GM23338 (cell line): ENCODE results near the gene SNTG2. TPM values are rescaled to one million over a fixed set of nuclear protein-coding genes. Genes with fewer than 3 reads are reported as not detected.

Source experiments
- ATAC-seq: fragments of 200-7000 bp; cut with Tn5 transposase; 3 replicates; pipeline ENCODE4 v1.9.1; 2020
- DNase-seq: peaks from one replicate; pipeline ENCODE4 v3.0.0-alpha.2; 2015; ENCODE audit warnings: low spot score
- H2AFZ ChIP-seq: fragments of 200-600 bp; sonication (generic); 2 replicates; pipeline ENCODE4 v1.8.0; 2016; ENCODE audit warnings: antibody characterized with exemption, mild to moderate bottlenecking, moderate library complexity
- H3F3A ChIP-seq: fragments of 200-600 bp; sonication (generic); replicated peaks from 2 replicates; pipeline ENCODE4 v1.8.0; 2017; ENCODE audit warnings: antibody characterized with exemption, mixed run types, low read depth
- H3K27ac ChIP-seq: fragments of 200-600 bp; sonication (generic); 2 replicates; pipeline ENCODE4 v1.6.1; 2016; ENCODE audit warnings: low read depth
- H3K27me3 ChIP-seq: fragments of 200-600 bp; sonication (generic); 2 replicates; pipeline ENCODE4 v1.8.0; 2016; ENCODE audit warnings: mild to moderate bottlenecking, mixed run types, moderate library complexity; ENCODE audit not compliant: insufficient read depth
- H3K36me3 ChIP-seq: fragments of 200-600 bp; sonication (generic); 2 replicates; pipeline ENCODE4 v1.8.0; 2016; ENCODE audit warnings: mild to moderate bottlenecking; ENCODE audit not compliant: insufficient read depth
- H3K4me1 ChIP-seq: fragments of 200-600 bp; sonication (generic); 2 replicates; pipeline ENCODE4 v1.8.0; 2016; ENCODE audit warnings: mild to moderate bottlenecking, moderate library complexity; ENCODE audit not compliant: insufficient read depth
- H3K4me2 ChIP-seq: fragments of 200-600 bp; sonication (generic); 2 replicates; pipeline ENCODE4 v1.7.1; 2017; ENCODE audit warnings: mixed run types
- H3K4me3 ChIP-seq: fragments of 200-600 bp; sonication (generic); 2 replicates; pipeline ENCODE4 v1.6.1; 2016; ENCODE audit warnings: mixed run types
- H3K79me2 ChIP-seq: fragments of 200-600 bp; sonication (generic); replicated peaks from 2 replicates; pipeline ENCODE4 v1.8.0; 2017; ENCODE audit warnings: mild to moderate bottlenecking; ENCODE audit not compliant: insufficient read depth
- H3K9me2 ChIP-seq: fragments of 200-600 bp; sonication (generic); 2 replicates; pipeline ENCODE4 v1.8.0; 2017; ENCODE audit not compliant: insufficient read depth
- H4K20me1 ChIP-seq: fragments of 200-600 bp; sonication (generic); replicated peaks from 2 replicates; pipeline ENCODE4 v1.8.0; 2017; ENCODE audit warnings: mild to moderate bottlenecking; ENCODE audit not compliant: insufficient read depth
- H3K27ac Mint-ChIP-seq: 2 replicates; pipeline ENCODE4 v1.8.0; 2020; ENCODE audit warnings: inconsistent platforms, mild to moderate bottlenecking, moderate library complexity, mixed read lengths
- H3K27me3 Mint-ChIP-seq: 3 replicates; pipeline ENCODE4 v1.8.0; 2022; ENCODE audit warnings: low read depth, mild to moderate bottlenecking, moderate library complexity, mixed read lengths, inconsistent platforms; ENCODE audit not compliant: insufficient read depth, poor library complexity
- H3K36me3 Mint-ChIP-seq: 3 replicates; pipeline ENCODE4 v1.8.0; 2021; ENCODE audit warnings: low read depth, mild to moderate bottlenecking, inconsistent platforms, moderate library complexity, mixed read lengths
- H3K4me1 Mint-ChIP-seq: 3 replicates; pipeline ENCODE4 v1.8.0; 2020; ENCODE audit warnings: mild to moderate bottlenecking, inconsistent platforms, mixed read lengths
- H3K4me3 Mint-ChIP-seq: 3 replicates; pipeline ENCODE4 v1.8.0; 2021; ENCODE audit warnings: moderate library complexity, mild to moderate bottlenecking, inconsistent platforms, mixed read lengths
- H3K9me3 Mint-ChIP-seq: 3 replicates; pipeline ENCODE4 v1.8.0; 2020; ENCODE audit warnings: moderate library complexity, mild to moderate bottlenecking, inconsistent platforms, mixed read lengths
- EZH2 ChIP-seq: fragments of 200-600 bp; sonication (generic); IDR thresholded peaks from one replicate; pipeline ENCODE4 v1.8.0; 2017; ENCODE audit warnings: antibody characterized with exemption, mild to moderate bottlenecking, low read depth; ENCODE audit not compliant: unreplicated experiment
- EZH2phosphoT487 ChIP-seq: fragments of 200-600 bp; sonication (generic); IDR thresholded peaks from one replicate; pipeline ENCODE4 v1.8.1; 2018; ENCODE audit warnings: antibody characterized with exemption; ENCODE audit not compliant: unreplicated experiment
- JUNB ChIP-seq: IDR thresholded peaks from one replicate; pipeline ENCODE4 v1.6.1; 2016; ENCODE audit warnings: antibody characterized with exemption; ENCODE audit not compliant: unreplicated experiment
- NANOG ChIP-seq: IDR thresholded peaks from 2 replicates; pipeline ENCODE4 v1.6.1; 2016; ENCODE audit warnings: antibody characterized with exemption, borderline replicate concordance
- POLR2AphosphoS5 ChIP-seq: IDR thresholded peaks from 2 replicates; pipeline ENCODE4 v1.6.1; 2016; ENCODE audit warnings: antibody characterized with exemption, low read depth
- REST ChIP-seq: IDR thresholded peaks from one replicate; pipeline ENCODE4 v1.6.1; 2018; ENCODE audit warnings: antibody characterized with exemption; ENCODE audit not compliant: unreplicated experiment
- STAT1 ChIP-seq: IDR thresholded peaks from one replicate; pipeline ENCODE4 v1.6.1; 2016; ENCODE audit warnings: antibody characterized with exemption; ENCODE audit not compliant: unreplicated experiment
- ZNF114 ChIP-seq: fragments of 250-450 bp; sonication (Bioruptor Pico); IDR thresholded peaks from 2 replicates; pipeline ENCODE4 v1.5.0; 2020; ENCODE audit warnings: mild to moderate bottlenecking, moderate library complexity
- ZNF331 ChIP-seq: fragments of 250-450 bp; sonication (Bioruptor Pico); IDR thresholded peaks from 2 replicates; pipeline ENCODE4 v1.5.0; 2020; ENCODE audit warnings: low read depth, mild to moderate bottlenecking, moderate library complexity
- polyA plus RNA-seq: library from polyadenylated mRNA; unstranded; fragments of >200 nt; fragmentation: Nextera tagmentation; extraction: Ambion mirVana; gene quantifications from 2 replicates; pipeline ENCODE4 v1.2.1, GENCODE V29; 2016
- total RNA-seq: library from RNA; depleted of rRNA; stranded (reverse); fragments of >200 nt; shearing (Covaris generic); gene quantifications from 2 replicates; pipeline ENCODE4 v1.2.3, GENCODE V29; 2014
- TF ChIP-seq, protein P1 (sequence below), 2 experiments: fragments of 200-600 bp in 1 of 2; sonication (generic) in 1 of 2; conservative IDR thresholded peaks; 2 replicates each; pipeline versions ENCODE4 v1.5.1 to v1.6.1; 2016 to 2017; ENCODE audit warnings: antibody characterized with exemption in 2 of 2, low read depth in 2 of 2, mild to moderate bottlenecking in 2 of 2, moderate library complexity in 1 of 2
- TF ChIP-seq, protein P2 (sequence below): fragments of 250-450 bp; sonication (Bioruptor Pico); IDR thresholded peaks from 2 replicates; pipeline ENCODE4 v1.5.0; 2020; ENCODE audit warnings: mild to moderate bottlenecking, moderate library complexity

SNTG2 gene
- total and polyA plus RNA-seq, 2 experiments from 2014 or later: 27.5 to 60.4 TPM

DNA sequence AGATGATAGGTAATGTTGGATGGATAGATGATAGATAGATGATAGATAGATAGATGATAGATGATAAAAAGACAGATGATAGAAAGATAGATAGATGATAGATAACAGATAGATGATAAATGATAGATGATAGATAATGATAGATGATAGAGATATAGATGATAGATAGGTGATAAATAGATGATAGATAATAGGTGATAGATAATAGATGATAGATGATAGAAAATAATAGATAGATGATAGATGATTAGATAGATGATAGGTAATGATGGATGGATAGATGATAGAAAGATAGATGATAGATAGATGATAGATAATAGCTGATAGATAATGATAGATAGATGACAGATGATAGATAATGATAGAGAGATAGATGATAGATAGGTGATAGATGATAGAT is 31.0 kb upstream of the SNTG2 start:
- H3K4me1 ChIP-seq: peaks cover 12% of the 10 kb centered on the region
- H4K20me1 ChIP-seq: no peaks in the 10 kb centered on the region
- H3K27me3 ChIP-seq: 0 out of 2 replicates have a peak, but pooled peaks cover 8% of the 10 kb centered on the region
- H2AFZ ChIP-seq: no peak overlapping the region
- Mint-ChIP-seq H3K9me3 (no peaks in the 10 kb centered on the region), H3K36me3 (no peaks in the 10 kb centered on the region), H3K27me3 (peaks cover 16% of the 10 kb centered on the region), H3K4me3 (no peak overlapping the region), H3K4me1 (peaks cover 12% of the 10 kb centered on the region), H3K27ac (no peak overlapping the region)
- no peaks in the 10 kb centered on the region for H3K79me2 ChIP-seq
- no peak overlapping the region for H3K27ac ChIP-seq
- H3K4me2 ChIP-seq: no peak overlapping the region
- DNase-seq: no peak
- no peaks in the 10 kb centered on the region for H3K9me2 ChIP-seq
- no peaks in the 10 kb centered on the region for H3K36me3 ChIP-seq
- no peaks in the 10 kb centered on the region for H3F3A ChIP-seq
- H3K4me3 ChIP-seq: no peak overlapping the region
- TF ChIP-seq ZNF114 (CRISPR knock-in tag): no peak
- TF ChIP-seq STAT1: no peak
- no peak for ATAC-seq

GRCh38 chr2:920573-920972 is 30.1 kb upstream of the SNTG2 start:
- Histone ChIP-seq H3K79me2 (no peaks in the 10 kb centered on the region), H3K4me1 (peaks cover 21% of the 10 kb centered on the region), H4K20me1 (no peaks in the 10 kb centered on the region), H3K4me2 (no peak overlapping the region), H3K9me2 (no peaks in the 10 kb centered on the region), H3K27me3 (0 out of 2 replicates have a peak, but pooled peaks cover 8% of the 10 kb centered on the region), H3K4me3 (no peak overlapping the region), H3F3A (peaks cover 7% of the 10 kb centered on the region), H2AFZ (no peak overlapping the region), H3K27ac (no peak overlapping the region), H3K36me3 (no peaks in the 10 kb centered on the region)
- Mint-ChIP-seq H3K4me1 (peaks cover 21% of the 10 kb centered on the region), H3K36me3 (no peaks in the 10 kb centered on the region), H3K4me3 (no peak overlapping the region), H3K9me3 (no peaks in the 10 kb centered on the region; the same call in 2 of the 3 replicates), H3K27ac (no peak overlapping the region), H3K27me3 (peaks cover 15% of the 10 kb centered on the region)
- ATAC-seq: no peak
- no peak for DNase-seq
- no peak for TF ChIP-seq ZNF331 (CRISPR knock-in tag)
- TF ChIP-seq STAT1: no peak
- no peak for TF ChIP-seq JUNB
- TF ChIP-seq REST: no peak
- TF ChIP-seq EZH2phosphoT487: no peak
- no peak for TF ChIP-seq NANOG
- TF ChIP-seq, protein P1, sequence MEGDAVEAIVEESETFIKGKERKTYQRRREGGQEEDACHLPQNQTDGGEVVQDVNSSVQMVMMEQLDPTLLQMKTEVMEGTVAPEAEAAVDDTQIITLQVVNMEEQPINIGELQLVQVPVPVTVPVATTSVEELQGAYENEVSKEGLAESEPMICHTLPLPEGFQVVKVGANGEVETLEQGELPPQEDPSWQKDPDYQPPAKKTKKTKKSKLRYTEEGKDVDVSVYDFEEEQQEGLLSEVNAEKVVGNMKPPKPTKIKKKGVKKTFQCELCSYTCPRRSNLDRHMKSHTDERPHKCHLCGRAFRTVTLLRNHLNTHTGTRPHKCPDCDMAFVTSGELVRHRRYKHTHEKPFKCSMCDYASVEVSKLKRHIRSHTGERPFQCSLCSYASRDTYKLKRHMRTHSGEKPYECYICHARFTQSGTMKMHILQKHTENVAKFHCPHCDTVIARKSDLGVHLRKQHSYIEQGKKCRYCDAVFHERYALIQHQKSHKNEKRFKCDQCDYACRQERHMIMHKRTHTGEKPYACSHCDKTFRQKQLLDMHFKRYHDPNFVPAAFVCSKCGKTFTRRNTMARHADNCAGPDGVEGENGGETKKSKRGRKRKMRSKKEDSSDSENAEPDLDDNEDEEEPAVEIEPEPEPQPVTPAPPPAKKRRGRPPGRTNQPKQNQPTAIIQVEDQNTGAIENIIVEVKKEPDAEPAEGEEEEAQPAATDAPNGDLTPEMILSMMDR (conservative IDR thresholded peaks at IDR 0.05; ENCODE audit: low read depth in 2 of 2): no peak
- TF ChIP-seq, protein P2, sequence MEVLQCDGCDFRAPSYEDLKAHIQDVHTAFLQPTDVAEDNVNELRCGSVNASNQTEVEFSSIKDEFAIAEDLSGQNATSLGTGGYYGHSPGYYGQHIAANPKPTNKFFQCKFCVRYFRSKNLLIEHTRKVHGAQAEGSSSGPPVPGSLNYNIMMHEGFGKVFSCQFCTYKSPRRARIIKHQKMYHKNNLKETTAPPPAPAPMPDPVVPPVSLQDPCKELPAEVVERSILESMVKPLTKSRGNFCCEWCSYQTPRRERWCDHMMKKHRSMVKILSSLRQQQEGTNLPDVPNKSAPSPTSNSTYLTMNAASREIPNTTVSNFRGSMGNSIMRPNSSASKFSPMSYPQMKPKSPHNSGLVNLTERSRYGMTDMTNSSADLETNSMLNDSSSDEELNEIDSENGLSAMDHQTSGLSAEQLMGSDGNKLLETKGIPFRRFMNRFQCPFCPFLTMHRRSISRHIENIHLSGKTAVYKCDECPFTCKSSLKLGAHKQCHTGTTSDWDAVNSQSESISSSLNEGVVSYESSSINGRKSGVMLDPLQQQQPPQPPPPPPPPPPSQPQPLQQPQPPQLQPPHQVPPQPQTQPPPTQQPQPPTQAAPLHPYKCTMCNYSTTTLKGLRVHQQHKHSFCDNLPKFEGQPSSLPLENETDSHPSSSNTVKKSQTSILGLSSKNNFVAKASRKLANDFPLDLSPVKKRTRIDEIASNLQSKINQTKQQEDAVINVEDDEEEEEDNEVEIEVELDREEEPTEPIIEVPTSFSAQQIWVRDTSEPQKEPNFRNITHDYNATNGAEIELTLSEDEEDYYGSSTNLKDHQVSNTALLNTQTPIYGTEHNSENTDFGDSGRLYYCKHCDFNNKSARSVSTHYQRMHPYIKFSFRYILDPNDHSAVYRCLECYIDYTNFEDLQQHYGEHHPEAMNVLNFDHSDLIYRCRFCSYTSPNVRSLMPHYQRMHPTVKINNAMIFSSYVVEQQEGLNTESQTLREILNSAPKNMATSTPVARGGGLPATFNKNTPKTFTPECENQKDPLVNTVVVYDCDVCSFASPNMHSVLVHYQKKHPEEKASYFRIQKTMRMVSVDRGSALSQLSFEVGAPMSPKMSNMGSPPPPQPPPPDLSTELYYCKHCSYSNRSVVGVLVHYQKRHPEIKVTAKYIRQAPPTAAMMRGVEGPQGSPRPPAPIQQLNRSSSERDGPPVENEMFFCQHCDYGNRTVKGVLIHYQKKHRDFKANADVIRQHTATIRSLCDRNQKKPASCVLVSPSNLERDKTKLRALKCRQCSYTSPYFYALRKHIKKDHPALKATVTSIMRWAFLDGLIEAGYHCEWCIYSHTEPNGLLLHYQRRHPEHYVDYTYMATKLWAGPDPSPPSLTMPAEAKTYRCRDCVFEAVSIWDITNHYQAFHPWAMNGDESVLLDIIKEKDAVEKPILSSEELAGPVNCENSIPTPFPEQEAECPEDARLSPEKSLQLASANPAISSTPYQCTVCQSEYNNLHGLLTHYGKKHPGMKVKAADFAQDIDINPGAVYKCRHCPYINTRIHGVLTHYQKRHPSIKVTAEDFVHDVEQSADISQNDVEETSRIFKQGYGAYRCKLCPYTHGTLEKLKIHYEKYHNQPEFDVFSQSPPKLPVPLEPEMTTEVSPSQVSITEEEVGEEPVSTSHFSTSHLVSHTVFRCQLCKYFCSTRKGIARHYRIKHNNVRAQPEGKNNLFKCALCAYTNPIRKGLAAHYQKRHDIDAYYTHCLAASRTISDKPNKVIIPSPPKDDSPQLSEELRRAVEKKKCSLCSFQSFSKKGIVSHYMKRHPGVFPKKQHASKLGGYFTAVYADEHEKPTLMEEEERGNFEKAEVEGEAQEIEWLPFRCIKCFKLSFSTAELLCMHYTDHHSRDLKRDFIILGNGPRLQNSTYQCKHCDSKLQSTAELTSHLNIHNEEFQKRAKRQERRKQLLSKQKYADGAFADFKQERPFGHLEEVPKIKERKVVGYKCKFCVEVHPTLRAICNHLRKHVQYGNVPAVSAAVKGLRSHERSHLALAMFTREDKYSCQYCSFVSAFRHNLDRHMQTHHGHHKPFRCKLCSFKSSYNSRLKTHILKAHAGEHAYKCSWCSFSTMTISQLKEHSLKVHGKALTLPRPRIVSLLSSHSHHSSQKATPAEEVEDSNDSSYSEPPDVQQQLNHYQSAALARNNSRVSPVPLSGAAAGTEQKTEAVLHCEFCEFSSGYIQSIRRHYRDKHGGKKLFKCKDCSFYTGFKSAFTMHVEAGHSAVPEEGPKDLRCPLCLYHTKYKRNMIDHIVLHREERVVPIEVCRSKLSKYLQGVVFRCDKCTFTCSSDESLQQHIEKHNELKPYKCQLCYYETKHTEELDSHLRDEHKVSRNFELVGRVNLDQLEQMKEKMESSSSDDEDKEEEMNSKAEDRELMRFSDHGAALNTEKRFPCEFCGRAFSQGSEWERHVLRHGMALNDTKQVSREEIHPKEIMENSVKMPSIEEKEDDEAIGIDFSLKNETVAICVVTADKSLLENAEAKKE (CRISPR knock-in tag): no peak
- no peak for TF ChIP-seq POLR2AphosphoS5
- TF ChIP-seq ZNF114 (CRISPR knock-in tag): no peak
- TF ChIP-seq EZH2: no peak
